Spleen (tissue), 11 donors: ENCODE results near the gene ELOVL3. TPM values are rescaled to one million over a fixed set of nuclear protein-coding genes. Genes with fewer than 3 reads are reported as not detected.

Experiments used
- DNase-seq: peaks from one replicate; pipeline ENCODE4 v3.0.0-alpha.2; 2020
- H3K27ac ChIP-seq, 8 donors: fragments of 200-600 bp; sonication (generic) in 7 of 8; 1 replicate in 4 of 8; 2 replicates in 4 of 8; pipeline versions ENCODE4 v1.5.0 to v1.8.0; 2016 to 2021; ENCODE audit warnings: inconsistent platforms in 4 of 8, mild to moderate bottlenecking in 4 of 8, moderate library complexity in 1 of 8
- H3K27me3 ChIP-seq, 7 donors: fragments of 200-600 bp; sonication (generic) in 6 of 7; replicated peaks in 1 of 7; 1 replicate in 4 of 7; 2 replicates in 3 of 7; pipeline versions ENCODE4 v1.5.0 to v1.8.0; 2016 to 2021; ENCODE audit warnings: inconsistent platforms in 3 of 7, mild to moderate bottlenecking in 1 of 7
- H3K36me3 ChIP-seq, 6 donors: fragments of 200-600 bp; sonication (generic) in 5 of 6; 1 replicate in 4 of 6; 2 replicates in 2 of 6; pipeline versions ENCODE4 v1.5.0 to v1.8.0; 2016 to 2021; ENCODE audit warnings: inconsistent platforms in 2 of 6
- H3K4me1 ChIP-seq, 6 donors: fragments of 200-600 bp; sonication (generic) in 5 of 6; 1 replicate in 3 of 6; 2 replicates in 3 of 6; pipeline versions ENCODE4 v1.5.0 to v1.8.0; 2016 to 2021; ENCODE audit warnings: inconsistent platforms in 3 of 6
- H3K4me3 ChIP-seq, 8 donors: fragments of 200-600 bp; sonication (generic) in 7 of 8; 1 replicate in 4 of 8; 2 replicates in 4 of 8; pipeline versions ENCODE4 v1.5.0 to v1.8.0; 2016 to 2021; ENCODE audit warnings: inconsistent platforms in 4 of 8, mild to moderate bottlenecking in 4 of 8, moderate library complexity in 2 of 8
- H3K9me3 ChIP-seq, 8 donors: fragments of 200-600 bp; sonication (generic) in 7 of 8; 1 replicate in 4 of 8; 2 replicates in 4 of 8; pipeline versions ENCODE4 v1.5.0 to v1.8.0; 2016 to 2021; ENCODE audit warnings: inconsistent platforms in 4 of 8
- POLR2A ChIP-seq, 3 donors: fragments of 450-650 bp; IDR thresholded peaks; one replicate each; pipeline ENCODE4 v1.5.1; 2017; ENCODE audit warnings: antibody characterized with exemption in 3 of 3, mild to moderate bottlenecking in 1 of 3
- POLR2AphosphoS5 ChIP-seq, 3 donors: sonication (generic); formaldehyde crosslinking; IDR thresholded peaks; one replicate each; pipeline ENCODE4 v1.5.1; 2017; ENCODE audit warnings: antibody characterized with exemption in 3 of 3
- WGBS, 5 donors: extraction: QIAGEN DNeasy Blood & Tissue Kit in 3 of 5; methylation state at CpG; one replicate each; pipeline versions ENCODE4 v1.1.5 to v1.1.7; 2013 to 2018; 5-methylcytosine and 5-hydroxymethylcytosine counted together
- intact Hi-C: fragments of 100-400 bp; cut with DNase I; formaldehyde crosslinking; loops from one replicate; pipeline ENCODE4 v1.15.0; 2023; ENCODE audit warnings: low total_unique reads
- polyA plus RNA-seq, 3 donors: library from polyadenylated mRNA; stranded (reverse); fragments of 200-250 nt; gene quantifications; one replicate each; pipeline ENCODE4 v1.2.1, GENCODE V29; 2013
- total RNA-seq, 7 donors: library from RNA; depleted of rRNA in 3 of 7; stranded (reverse); fragments of >200 nt in 3 of 7; fragmentation: NEBNext Ultra II Directional in 4 of 7; extraction: Animal tissue kit (Norgen Biotek cat#: 25700) in 4 of 7; gene quantifications; one replicate each; pipeline versions ENCODE4 v1.1.0 to v1.2.1, GENCODE V29; 2016 to 2021
- TF ChIP-seq, protein P1 (sequence below), 11 experiments: fragments of 200-600 bp in 7 of 11; fragments of 450-650 bp in 4 of 11; sonication (generic) in 4 of 11; IDR thresholded peaks in 8 of 11; conservative IDR thresholded peaks in 3 of 11; 1 replicate in 7 of 11; 2 replicates in 4 of 11; pipeline versions ENCODE4 v1.4.0 to v1.8.0; 2016 to 2021; ENCODE audit warnings: antibody characterized with exemption in 11 of 11, inconsistent platforms in 4 of 11, mild to moderate bottlenecking in 1 of 11
- donor health status: healthy with polysubstance abuse.
- donor health status: DM: no; HTN: no; CAD: no; lungs with moderate emphysema.
- donor health status: DM: no; HTN: no; CAD: no.
- donor health status: Bipolar disorder and iron deficiency.
- donor health status: healthy.
- donor health status: DM: no; HTN: no; CAD: no.
- donor health status: DM: yes; HTN: yes; CAD: no.

ELOVL3 gene
- total and polyA plus RNA-seq, 10 donors, result 0.08 to 2.0 (median 0.73) TPM; not detected in 2

DNA sequence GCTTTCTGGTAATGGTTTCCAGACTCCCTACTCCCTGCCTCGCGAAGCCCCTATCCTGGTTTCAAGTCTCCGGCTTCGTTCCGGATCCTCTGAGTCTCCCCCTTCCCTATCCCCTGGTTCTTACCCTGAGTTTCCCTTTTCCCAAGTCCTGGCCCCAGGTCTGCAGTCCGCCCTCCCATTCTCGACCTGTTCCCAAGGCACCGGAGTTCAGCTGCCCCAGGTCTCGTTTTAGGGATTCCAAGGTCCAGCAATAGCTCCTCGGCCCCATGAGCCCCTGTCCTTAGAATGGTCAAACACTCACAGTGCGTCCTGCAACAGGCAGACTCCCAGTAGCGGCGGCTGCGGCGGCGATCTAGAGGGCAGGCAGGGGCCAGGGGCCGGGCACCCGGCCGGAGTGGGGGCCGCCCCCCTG is 14.9 kb downstream of the ELOVL3 start:
- Histone ChIP-seq H3K9me3 (no peaks in the 10 kb centered on the region), H3K36me3 (no peaks in the 10 kb centered on the region), H3K27me3 (peaks cover 0 to 43% (median 18%) of the 10 kb centered on the region in 7 donors), H3K4me1 (peaks cover 14 to 43% (median 33%) of the 10 kb centered on the region in 6 donors), H3K27ac (no peak overlapping the region), H3K4me3 (peak overlapping the region; percentile 46 to 77 (median 52))
- TF ChIP-seq POLR2AphosphoS5 (IDR thresholded peaks at IDR 0.05), result no peak
- no peak for TF ChIP-seq POLR2A (IDR thresholded peaks at IDR 0.05)
- TF ChIP-seq, protein P1, sequence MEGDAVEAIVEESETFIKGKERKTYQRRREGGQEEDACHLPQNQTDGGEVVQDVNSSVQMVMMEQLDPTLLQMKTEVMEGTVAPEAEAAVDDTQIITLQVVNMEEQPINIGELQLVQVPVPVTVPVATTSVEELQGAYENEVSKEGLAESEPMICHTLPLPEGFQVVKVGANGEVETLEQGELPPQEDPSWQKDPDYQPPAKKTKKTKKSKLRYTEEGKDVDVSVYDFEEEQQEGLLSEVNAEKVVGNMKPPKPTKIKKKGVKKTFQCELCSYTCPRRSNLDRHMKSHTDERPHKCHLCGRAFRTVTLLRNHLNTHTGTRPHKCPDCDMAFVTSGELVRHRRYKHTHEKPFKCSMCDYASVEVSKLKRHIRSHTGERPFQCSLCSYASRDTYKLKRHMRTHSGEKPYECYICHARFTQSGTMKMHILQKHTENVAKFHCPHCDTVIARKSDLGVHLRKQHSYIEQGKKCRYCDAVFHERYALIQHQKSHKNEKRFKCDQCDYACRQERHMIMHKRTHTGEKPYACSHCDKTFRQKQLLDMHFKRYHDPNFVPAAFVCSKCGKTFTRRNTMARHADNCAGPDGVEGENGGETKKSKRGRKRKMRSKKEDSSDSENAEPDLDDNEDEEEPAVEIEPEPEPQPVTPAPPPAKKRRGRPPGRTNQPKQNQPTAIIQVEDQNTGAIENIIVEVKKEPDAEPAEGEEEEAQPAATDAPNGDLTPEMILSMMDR (IDR thresholded peaks at IDR 0.05 in 8 of 11, conservative IDR thresholded peaks at IDR 0.05 in 3 of 11), result no peak
- DNase-seq, result no peak
- WGBS, 5 donors, result 2 to 11% (median 3%) methylated on average over 8 to 20 of the region's 20 CpGs
- intact Hi-C loops, result no loop called here

DNA sequence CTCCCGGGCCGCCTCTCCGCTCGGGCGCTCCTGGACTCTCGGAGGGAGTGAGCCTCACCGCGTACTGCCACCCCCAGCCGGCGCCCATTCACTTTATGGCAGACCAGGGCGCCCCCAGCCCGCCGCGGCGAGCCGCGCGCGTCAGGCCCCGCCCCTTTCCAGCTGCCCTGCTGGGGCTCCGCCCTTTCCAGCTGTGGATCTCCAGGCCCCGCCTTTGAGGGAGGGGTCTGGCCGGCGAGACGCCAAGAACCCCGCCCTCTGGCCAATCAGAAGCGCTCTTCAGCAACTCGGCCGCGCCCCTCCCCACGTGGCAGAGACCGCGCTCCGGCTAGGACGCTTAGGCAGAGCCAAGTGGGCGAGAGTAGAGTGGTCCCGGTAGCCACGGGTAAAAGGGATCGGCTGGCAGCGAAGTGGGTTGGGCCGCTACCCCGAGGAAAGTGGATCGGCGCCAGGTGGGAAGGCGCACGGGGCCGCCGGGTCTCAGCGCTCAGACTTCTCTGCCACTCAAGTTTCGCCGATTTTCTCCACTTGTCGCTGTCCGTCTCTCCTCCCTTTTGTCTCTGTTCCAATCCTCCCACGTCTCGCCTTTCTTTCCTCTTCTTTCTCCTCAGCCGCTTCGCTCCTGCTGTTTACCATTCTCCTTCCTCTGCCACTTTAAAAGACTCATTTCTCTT is 15.5 kb downstream of the ELOVL3 start, which contains the start of gene PITX3:
TSS of gene PITX3 (minus strand) at position 69 of the 674 bp plus-strand sequence. CDS start 9,432 bp downstream, outside the sequence.
- H3K9me3 ChIP-seq, result no peaks in the 10 kb centered on the region
- H3K27ac ChIP-seq, result no peak within 1 kb of the TSS
- TF ChIP-seq POLR2AphosphoS5 (IDR thresholded peaks at IDR 0.05) (peak in 2 of 3 donors; percentile 64 to 66), POLR2A (IDR thresholded peaks at IDR 0.05) (no peak)
- TF ChIP-seq, protein P1 (IDR thresholded peaks at IDR 0.05 in 8 of 11, conservative IDR thresholded peaks at IDR 0.05 in 3 of 11), result peak in 1 of 11 experiments; percentile 31
- WGBS, 5 donors, result 1 to 2% (median 1%) methylated on average over 25 to 57 of the region's 57 CpGs
- peaks cover 19 to 48% (median 38%) of the 10 kb centered on the region in 6 donors for H3K4me1 ChIP-seq
- peak; percentile 93 for DNase-seq
- no peaks in the 10 kb centered on the region for H3K36me3 ChIP-seq
- H3K27me3 ChIP-seq, result peaks cover 0 to 43% (median 18%) of the 10 kb centered on the region in 7 donors
- intact Hi-C loops, result no loop called here
- peak within 1 kb of the TSS; percentile 46 to 77 (median 52) for H3K4me3 ChIP-seq

DNA sequence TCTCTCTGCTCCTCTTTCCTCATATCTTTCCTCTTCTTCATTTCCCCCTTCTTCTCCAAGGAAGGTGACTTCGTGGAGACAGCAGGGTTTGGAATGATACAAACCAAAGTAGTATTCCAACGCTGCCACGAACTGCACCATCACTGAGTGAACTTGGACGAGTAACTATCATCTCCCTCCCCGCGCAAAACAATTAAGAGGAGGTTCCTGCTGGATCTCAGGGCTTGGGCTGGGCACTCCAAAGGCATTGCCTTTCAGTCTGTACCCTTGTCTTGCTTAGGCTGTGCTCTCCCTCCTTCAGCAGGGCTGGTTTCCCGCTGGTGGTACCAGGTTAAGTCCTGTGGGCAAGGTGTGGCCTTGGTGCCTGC is 16.0 kb downstream of the ELOVL3 start:
- no peak overlapping the region for H3K27ac ChIP-seq
- no peak for DNase-seq
- peak overlapping the region in 7 of 8 donors; percentile 46 to 77 (median 52) for H3K4me3 ChIP-seq
- H3K9me3 ChIP-seq, result no peaks in the 10 kb centered on the region
- intact Hi-C loops, result no loop called here
- 24 to 35% (median 29%) methylated on average over 7 of the region's 7 CpGs for WGBS, 5 donors
- TF ChIP-seq POLR2A (IDR thresholded peaks at IDR 0.05), result no peak
- TF ChIP-seq POLR2AphosphoS5 (IDR thresholded peaks at IDR 0.05), result no peak
- TF ChIP-seq, protein P1 (IDR thresholded peaks at IDR 0.05 in 8 of 11, conservative IDR thresholded peaks at IDR 0.05 in 3 of 11), result no peak
- peaks cover 25 to 53% (median 43%) of the 10 kb centered on the region in 6 donors for H3K4me1 ChIP-seq
- peaks cover 0 to 43% (median 18%) of the 10 kb centered on the region in 7 donors for H3K27me3 ChIP-seq
- no peaks in the 10 kb centered on the region for H3K36me3 ChIP-seq

DNA sequence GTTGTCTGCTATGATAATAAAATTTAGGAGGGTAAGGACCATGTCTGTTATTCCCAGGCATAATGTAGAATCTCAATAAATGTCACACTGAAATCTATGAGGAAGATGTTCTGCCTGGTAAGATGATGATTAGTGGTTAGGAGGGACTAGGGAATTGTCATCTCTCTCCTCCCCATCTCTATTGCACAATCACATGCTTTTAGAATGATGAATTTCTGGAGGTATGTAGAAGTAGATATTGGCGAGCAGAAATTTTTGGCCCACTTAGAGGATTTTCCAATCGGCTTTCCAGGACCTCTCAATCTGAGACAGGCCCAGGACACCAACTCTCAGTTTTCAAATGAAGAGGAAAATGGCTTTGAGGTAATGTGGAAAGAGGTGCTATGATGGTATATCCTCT is 17.2 kb downstream of the ELOVL3 start:
- H3K4me1 ChIP-seq, result peaks cover 37 to 65% (median 55%) of the 10 kb centered on the region in 6 donors
- H3K4me3 ChIP-seq, result no peak overlapping the region
- no peak for DNase-seq
- H3K36me3 ChIP-seq, result no peaks in the 10 kb centered on the region
- H3K27ac ChIP-seq, result no peak overlapping the region
- H3K27me3 ChIP-seq, result peaks cover 0 to 43% (median 18%) of the 10 kb centered on the region in 7 donors
- WGBS, 5 donors, result 74 to 90% (median 86%) methylated on average over 2 of the region's 2 CpGs
- H3K9me3 ChIP-seq, result no peaks in the 10 kb centered on the region
- intact Hi-C loops, result no loop called here
- TF ChIP-seq, protein P1 (IDR thresholded peaks at IDR 0.05 in 8 of 11, conservative IDR thresholded peaks at IDR 0.05 in 3 of 11), result no peak
- no peak for TF ChIP-seq POLR2AphosphoS5 (IDR thresholded peaks at IDR 0.05)
- TF ChIP-seq POLR2A (IDR thresholded peaks at IDR 0.05), result no peak
